Stimulated activated CD8-positive, alpha-beta memory T cell treated with anti-CD3 and anti-CD28 coated beads, Interleukin-15, amount 100 ng/mL, for 24 hours (primary cell): ENCODE data around the gene ITPRIPL2.
A peak's percentile ranks its signal among the peaks of the same experiment; 100 is the strongest.

Experiments
- DNase-seq: peaks from one replicate; pipeline ENCODE4 v3.0.0-alpha.2; 2020; ENCODE audit warnings: low read depth

ITPRIPL2 gene

DNA sequence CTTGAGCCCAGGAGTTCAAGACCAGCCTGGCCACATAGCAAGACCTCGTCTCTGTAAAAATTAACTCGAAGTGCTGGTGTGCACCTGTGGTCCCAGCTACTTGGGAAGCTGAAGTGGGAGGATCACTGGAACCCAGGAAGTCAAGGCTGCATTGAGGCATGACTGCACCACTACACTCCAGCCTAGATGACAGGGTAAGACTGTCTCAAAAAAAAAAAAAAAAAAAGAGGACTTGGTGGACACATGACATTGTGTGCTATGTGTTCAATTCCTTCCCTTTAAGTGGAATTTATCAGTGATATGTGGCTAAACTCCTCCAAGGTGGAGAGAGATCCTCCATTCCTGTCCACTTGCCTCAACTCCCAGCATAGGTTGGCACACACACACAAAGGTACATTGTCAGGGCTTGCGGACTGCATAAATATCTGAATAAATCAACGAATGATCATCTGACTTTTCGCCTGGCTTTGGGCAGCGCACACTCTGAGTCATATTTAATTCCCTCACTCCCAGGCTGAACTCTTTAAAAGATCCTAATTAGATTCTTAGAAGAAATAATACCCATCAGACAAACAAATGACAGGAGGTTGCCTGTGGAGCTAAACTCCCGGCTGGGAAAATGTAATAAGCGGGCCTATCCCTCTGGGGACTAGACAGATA lies 29.3 kb downstream of the ITPRIPL2 start:
- DNase-seq, result no peak

DNA sequence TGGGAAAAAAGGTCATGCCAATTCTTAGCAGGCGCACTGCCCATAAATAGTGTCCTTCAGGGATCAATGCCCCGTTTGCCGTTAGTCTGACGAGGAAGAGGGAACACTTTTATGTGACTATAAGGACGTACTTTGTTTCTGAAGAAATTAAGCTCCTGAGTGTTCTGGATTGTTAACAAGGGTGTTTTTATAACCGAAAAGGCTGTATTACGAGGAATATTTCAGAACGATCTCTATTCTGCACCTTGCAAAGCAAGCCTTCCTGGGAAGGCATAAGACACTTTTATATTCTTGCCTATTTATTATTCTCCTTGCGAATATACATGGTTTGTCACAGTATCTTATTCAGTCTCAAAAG lies 29.8 kb downstream of the ITPRIPL2 start:
- no peak for DNase-seq

DNA sequence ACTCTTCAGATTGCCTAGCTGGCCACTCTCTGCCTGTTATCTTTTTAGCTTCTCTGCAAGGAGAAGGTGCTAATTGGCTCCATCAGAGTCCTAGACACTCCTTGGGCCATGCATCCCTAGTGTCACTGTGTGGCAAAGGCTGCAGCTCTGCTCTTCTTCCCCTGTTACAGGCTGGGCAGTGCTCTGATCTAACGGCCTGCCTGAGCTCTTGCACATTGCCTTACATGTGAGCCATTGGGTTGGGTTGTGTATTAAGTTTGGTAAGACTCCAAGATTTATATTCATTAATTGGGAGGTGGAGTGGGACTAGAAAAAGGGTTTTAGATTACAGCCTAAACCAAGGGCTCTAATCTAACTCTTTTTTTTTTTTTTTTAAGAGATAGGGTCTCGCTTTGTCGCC lies 31.2 kb downstream of the ITPRIPL2 start:
- DNase-seq, result no peak

DNA sequence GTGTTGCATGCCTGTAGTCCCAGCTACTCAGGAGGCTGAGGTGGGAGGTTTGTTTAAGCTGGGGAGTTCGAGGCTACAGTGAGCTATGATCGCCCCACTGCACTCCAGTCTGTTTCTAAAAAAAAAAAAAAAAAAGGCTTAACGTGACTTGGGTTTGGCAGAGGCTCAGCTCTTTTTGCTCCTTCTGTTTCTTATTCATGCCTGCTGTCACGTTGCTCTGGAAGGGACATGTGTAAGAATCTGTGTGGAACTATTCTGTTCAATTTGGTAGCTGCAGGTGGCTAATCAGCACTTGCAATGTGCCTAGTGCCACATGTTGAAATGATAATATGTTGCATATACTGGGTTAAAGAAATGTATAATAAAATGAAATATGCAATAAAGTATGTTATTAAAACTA lies 33.4 kb downstream of the ITPRIPL2 start:
- DNase-seq, result no peak

DNA sequence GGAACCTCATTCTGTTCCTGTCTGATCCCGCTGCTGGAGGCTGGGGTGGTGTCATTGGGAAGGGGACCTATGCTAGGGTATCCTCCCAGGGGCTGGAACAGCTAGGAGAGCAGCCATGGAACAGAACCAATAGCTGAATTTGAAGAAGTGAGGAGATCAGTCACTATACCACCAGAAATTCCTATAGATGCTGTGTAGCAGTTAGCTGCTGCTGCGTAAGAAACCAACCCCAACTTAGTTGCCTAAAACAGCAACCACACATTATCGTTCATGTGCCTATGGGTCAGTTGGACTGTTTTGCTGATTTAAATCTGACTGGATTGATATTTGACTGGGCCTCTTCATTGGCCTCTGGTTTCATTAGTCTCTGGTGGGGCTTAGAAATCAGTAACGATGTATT lies 33.9 kb downstream of the ITPRIPL2 start:
- DNase-seq, result no peak

DNA sequence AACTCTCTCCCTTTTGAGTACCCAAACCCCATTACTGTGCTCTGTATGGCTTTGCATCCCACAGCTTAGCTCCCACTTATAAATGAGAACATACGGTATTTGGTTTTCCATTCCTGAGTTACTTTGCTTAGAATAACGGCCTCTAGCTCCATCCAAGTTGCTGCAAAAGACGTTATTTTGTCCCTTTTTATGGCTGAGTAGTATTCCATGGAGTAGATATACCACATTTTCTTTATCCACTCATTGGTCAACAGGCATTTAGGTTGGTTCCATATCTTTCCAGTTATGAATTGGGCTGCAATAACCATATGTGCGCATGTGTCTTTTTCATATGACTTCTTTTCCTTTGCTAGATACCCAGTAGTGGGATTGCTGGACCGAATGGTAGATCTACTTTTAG lies 34.4 kb downstream of the ITPRIPL2 start:
- no peak for DNase-seq

DNA sequence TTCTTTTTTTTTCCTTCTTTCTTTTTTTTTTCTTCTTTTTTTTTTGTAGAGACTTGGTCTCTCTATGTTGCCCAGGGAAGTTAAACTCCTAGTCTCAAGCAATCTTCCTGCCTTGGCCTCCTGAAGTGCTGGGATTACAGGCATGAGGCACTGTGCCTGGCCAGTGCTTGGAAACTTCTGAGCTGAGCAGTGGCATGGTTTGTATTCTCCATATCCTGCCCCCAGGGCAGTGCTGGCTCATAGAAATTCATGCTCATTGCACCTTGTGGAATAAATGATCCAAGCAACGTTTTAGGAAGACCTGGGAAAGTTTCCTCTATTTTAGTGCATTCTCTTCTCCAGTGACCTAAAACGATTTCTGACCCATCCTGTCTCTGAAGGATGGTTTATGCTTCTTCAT lies 37.5 kb downstream of the ITPRIPL2 start:
- no peak for DNase-seq

DNA sequence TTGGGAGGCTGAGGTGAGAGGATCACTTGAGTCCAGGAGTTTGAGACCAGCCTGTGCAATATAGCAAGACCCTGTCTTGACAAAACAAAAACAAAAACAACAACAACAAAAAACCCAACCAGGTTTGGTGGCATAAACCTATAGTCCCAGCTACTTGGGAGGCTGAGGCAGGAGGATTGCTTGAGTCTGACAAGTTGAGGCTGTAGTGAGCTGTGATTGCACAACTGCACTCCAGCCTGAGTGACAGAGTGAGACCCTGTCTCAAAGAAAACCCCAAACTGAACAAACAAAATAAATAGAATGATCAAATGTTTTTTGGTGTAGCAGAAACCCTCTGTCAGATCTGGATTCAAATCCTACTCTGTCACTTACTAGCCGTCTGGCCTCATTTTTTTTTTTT lies 38.3 kb downstream of the ITPRIPL2 start:
- no peak for DNase-seq

DNA sequence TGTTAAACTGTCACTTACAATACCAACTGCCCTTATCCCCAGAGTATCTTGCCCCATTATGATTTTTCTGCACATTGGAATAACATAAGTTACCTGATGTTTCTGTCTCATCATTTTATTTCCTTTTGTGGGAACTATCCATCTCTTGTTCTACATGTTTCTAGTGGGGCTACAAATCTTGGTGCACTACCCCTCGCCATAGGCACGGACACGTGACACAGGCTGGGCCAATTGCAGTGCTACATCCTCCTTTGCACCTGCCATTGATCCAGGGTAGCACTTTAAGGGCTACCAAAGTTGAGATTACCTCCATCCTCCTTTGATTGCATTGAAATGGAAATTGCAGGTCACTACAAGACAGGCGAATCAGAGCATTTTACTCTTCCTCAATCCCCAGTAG lies 40.1 kb downstream of the ITPRIPL2 start:
- DNase-seq, result no peak

DNA sequence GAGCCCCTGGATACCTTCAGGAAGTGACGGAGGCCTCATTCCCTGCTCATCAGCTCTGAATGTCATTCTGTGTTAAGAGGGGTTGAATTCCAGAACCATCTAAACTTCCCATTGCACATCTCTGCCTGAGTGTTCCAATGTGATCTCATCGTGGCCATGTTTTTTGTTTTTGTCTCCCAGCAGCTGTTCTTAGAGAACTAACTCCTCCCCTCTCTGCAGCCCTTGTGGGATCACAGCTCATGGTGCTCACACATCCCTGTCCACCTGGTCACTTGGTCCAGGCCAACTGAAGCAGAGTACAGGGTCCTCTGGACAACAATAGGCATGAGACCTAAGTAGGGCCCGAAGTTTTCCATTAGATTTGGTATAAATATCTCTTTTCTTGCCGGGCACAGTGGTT lies 48.3 kb downstream of the ITPRIPL2 start:
- no peak for DNase-seq

DNA sequence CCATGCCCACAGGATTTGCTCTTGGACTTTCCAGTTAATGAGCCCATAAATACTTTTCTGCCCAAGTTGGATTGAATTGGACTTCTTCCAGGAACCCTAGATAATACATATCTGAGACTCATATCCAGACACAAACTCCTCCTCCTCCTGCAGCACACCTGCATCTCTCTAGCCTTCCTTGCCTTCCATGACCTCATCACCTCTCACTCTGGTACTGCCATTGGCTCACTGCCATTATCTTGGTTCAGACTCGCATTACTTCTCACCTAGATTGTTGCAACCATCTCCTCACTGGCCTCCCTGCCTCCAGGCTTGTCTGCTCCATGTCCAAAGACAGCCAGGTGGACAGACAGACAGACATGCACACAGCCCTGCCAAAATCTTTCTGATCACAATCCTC lies 49.5 kb downstream of the ITPRIPL2 start:
- no peak for DNase-seq

DNA sequence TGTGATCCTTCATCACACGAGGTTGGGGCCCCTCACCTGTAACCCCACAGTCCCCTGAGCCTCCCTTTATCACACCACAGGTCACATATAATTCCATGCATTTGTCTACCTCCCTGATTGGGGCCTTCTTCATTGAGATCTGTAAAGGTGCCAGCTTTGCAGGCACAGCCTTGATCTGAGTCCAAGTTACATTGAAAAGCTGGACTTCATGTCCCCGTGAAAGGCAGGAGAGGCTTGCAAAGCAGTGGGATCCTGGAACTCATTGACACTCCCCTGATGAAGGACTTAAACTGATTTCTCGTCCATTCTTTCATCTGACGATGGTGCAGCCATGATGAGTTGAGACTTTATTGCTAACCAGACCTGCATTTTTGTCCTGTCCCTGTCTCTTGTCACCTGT lies 50.5 kb downstream of the ITPRIPL2 start:
- DNase-seq, result no peak

DNA sequence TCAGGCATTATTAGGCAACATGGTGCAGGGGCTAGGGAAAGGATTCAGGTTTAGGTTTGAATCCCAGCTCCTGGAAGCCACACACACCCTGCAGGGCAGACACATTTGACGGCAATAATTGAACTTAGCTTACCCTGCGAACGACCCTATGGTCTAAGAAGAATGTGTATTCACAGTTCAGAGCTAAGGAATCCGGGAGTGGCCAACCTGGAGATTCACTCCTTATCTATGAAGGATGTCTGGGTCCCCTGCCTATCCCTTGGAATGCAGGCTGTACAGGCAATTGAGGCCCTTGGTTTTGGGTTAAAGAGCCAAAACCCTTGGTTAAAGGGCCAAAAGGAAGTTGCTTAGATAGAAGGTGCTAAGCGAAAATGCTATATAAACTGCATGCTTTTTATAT lies 51.3 kb downstream of the ITPRIPL2 start:
- DNase-seq, result no peak

DNA sequence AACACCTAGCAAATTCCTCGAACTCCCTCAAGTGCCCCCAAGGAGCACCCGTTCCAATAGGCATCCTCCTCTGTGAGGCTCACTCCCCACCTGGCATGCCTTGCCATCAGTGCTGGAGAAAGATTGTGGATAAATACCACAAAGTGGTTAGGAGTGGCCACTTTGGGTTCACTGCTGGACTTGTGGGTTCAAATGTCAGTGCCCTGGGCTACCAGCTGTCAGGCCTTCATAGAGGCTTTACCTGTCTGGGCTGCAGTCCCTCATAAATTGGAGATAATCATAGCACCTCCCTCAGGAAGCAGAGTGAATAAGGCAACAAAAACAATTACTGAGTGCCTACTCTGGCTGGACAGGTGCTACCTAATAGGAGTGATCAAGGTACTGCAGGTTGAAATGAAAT lies 52.7 kb downstream of the ITPRIPL2 start:
- no peak for DNase-seq

DNA sequence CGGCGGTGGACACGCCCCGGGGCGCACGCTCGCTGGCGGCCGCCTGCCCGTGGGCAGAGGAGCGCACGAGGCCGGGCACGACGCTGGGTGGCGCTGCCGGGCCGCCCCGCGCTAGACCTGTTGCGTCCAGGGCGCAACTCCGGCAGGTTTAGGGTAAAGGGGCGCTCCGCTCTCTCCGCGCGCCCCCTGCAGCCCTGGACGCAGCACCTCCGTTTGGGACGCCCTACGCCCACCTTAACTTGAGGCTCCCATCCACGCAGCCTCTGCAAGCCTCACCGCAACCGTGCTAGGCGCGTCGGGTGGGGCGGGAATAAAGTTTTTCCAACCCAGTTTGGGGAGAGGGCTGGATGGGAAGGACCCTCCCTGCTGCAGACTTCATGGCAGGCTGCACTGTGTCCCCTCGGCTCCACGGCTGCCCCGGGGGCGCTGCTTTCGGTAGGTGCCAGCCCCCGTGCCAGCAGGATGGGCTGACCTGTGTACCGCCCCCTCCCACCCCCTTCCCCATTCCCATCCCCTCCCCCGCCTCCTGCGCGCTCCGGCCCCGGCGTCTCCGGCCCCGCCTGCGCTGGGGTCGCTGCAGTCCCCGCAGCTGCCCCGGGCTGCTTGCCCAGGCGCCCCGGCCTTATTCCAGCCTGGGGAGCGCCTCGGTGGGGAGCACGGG lies 54.1 kb downstream of the ITPRIPL2 start, which contains the start of gene SYT17:
SYT17 (plus strand) TSS at position 531 of the 661 bp plus-strand sequence. CDS start 407 bp downstream, outside the sequence.
- DNase-seq, result peak; percentile 9

DNA sequence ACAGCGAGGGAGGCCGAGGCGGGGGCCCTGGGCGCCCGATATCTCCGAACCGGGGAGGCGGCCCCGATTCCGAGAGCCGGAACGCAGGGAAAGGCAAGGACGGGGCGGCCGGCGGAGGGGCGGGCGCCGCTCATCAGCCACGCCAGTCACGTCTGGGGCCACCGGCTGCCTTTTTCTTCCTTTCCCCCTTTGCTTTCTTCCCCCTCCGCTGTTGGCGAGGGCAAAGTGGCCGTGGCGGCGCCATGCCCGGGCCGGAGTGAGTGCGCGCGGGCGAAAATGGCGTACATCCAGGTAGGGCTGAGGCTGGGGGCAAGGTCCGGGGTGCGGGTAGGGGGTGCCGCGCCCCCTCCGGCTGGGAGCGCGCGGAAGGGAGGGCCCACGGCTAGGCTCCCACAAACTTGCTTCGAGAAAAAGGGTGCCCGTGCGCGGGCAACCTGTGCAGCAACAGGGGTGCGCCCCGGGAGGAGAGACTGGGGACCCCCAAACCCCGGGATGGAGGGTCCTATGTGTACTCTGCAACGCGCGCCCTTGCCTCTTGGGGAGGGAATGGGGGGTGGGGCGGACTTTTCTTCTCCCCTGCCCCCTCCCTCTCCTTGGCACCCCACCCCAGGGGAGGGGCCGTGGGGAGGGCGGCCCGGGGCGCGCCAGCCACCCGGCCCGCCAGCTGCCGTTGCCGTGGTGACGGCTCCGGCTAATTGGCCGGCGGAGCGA lies 54.8 kb downstream of the ITPRIPL2 start:
- DNase-seq, result no peak

DNA sequence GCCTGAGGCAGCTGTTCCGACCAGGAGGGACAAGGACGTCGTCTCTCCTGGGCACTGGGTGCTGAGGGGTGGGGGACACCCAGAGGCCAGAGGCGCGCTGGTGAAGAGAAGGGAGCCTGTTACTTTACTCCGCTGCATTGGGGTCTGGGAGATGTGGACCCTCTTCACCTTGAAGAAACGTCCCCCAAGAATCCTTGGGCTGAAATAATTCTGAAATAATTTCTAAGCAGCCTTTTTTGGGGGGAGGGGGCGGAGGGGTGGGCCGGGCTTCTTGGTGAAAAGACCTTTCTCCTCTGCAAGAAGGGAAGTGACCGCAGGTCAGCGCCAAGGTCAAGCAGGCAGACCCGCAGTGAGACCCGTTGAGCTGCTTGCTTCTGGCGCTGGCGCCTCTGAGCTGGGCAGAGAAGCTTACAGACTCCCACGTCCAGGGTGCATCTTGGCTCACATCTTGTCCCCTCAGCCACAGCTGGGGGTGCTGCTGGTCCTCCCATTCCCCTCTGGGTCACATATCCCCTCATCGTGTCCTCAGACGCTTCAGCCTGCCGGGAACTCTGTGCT lies 55.4 kb downstream of the ITPRIPL2 start:
- DNase-seq, result no peak

DNA sequence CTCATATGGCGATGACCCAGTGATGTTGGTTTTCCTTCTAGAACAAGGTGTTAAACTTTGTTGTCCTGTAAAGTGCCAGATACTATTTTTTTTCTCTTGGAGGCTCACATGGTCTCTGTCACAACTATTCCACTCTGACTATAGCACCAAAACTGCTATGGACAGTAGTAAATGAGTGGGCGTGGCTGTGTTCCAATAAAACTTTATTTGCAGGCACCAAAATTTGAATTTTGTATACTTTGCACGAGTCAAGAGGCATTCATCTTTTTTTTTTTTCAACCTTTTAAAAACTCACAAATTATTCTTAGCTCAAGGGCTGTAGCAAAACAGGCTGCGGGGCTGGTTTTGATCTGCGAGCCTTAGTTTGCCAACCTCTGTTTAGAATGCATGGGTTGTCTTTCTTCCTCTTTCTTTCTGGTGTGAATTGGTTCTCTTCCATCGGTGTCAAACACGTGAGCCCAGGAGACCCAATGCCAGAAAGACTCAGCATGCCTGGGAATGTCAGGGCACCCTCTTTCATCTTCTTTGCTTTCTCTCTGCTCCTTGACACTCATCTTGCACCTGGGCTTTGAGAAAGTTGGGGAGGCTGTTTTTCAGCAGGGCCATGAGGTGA lies 56.4 kb downstream of the ITPRIPL2 start:
- no peak for DNase-seq
